Superior temporal gyrus (tissue), 1 donor: Measurements from ENCODE around the gene NAV2.
A peak's percentile ranks its signal among the peaks of the same experiment; 100 is the strongest.

Source experiments
- DNase-seq: peaks from one replicate; pipeline ENCODE4 v3.0.0-alpha.2; 2016; ENCODE audit errors: extremely low spot score

NAV2 gene, protein sequence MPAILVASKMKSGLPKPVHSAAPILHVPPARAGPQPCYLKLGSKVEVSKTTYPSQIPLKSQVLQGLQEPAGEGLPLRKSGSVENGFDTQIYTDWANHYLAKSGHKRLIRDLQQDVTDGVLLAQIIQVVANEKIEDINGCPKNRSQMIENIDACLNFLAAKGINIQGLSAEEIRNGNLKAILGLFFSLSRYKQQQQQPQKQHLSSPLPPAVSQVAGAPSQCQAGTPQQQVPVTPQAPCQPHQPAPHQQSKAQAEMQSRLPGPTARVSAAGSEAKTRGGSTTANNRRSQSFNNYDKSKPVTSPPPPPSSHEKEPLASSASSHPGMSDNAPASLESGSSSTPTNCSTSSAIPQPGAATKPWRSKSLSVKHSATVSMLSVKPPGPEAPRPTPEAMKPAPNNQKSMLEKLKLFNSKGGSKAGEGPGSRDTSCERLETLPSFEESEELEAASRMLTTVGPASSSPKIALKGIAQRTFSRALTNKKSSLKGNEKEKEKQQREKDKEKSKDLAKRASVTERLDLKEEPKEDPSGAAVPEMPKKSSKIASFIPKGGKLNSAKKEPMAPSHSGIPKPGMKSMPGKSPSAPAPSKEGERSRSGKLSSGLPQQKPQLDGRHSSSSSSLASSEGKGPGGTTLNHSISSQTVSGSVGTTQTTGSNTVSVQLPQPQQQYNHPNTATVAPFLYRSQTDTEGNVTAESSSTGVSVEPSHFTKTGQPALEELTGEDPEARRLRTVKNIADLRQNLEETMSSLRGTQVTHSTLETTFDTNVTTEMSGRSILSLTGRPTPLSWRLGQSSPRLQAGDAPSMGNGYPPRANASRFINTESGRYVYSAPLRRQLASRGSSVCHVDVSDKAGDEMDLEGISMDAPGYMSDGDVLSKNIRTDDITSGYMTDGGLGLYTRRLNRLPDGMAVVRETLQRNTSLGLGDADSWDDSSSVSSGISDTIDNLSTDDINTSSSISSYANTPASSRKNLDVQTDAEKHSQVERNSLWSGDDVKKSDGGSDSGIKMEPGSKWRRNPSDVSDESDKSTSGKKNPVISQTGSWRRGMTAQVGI (N-terminal part only)

GRCh38 chr11:19712281-19713195 is at the start of gene NAV2:
Gene NAV2, plus strand, starts transcription at chr11:19712837. Its CDS starts 859 bp downstream, at chr11:19713696.
- DNase-seq = peak; percentile 94

DNA sequence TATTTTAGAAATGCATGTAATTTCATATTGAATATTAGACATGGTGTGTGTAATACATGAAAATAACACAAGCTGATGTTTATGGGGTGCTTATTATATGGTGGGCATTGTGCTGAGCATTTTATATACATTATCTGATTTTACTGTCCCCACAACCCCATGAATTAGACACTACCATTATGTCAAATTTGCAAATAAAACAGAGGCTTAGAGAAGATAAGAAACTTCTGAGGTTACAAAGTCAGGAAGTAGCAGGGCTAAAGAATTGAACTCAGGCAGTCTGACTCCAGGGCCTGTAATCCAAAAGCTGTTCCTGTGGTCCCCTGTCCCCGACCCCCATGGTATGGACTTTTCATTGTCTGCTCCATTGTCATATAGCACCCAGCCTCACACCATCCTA is 49.4 kb upstream of the NAV2 start:
- no peak for DNase-seq

- peak; percentile 76 for DNase-seq
These were observed 47.6 kb upstream of the NAV2 start for GRCh38 chr11:19664886-19665548.

DNA sequence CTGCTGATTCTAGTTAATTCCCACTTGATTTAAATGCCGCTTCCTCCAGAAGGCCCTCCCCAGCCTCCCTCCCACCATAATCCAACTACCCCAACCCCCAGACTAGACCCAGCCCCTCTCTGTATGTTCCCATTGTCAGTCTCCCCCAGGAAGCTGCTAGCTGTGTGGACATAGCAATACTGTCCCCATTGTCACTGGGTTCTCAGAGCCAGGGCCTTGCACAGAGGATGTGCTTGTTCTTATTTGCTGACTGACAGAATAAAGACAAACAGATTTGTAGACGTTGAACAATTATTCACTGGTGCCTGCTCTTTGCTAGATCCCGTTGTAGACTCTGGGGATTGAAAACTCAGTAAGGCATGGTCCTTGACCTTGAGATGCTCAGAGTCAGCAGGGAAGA is 45.7 kb upstream of the NAV2 start:
- DNase-seq = peak; percentile 89

DNA sequence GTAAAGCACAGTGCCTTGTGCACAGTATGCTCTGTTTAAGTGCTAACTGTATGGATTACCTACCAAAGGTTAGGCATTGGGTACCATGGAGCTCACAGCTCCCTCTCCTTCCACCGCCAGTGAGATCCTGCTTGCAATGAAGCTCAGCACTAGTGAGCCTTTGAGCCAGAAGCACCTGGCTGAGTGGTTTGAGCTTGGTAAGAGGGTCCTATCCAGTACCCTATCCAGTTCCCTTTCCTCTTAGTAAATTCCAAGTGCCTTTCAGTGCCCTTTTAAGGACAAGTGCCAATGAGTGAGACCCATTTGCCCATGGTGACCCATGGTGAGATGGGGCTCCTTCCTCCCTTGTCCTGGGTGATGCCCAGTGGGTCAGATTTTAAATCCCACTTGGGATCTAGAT is 43.1 kb upstream of the NAV2 start:
- no peak for DNase-seq

DNA sequence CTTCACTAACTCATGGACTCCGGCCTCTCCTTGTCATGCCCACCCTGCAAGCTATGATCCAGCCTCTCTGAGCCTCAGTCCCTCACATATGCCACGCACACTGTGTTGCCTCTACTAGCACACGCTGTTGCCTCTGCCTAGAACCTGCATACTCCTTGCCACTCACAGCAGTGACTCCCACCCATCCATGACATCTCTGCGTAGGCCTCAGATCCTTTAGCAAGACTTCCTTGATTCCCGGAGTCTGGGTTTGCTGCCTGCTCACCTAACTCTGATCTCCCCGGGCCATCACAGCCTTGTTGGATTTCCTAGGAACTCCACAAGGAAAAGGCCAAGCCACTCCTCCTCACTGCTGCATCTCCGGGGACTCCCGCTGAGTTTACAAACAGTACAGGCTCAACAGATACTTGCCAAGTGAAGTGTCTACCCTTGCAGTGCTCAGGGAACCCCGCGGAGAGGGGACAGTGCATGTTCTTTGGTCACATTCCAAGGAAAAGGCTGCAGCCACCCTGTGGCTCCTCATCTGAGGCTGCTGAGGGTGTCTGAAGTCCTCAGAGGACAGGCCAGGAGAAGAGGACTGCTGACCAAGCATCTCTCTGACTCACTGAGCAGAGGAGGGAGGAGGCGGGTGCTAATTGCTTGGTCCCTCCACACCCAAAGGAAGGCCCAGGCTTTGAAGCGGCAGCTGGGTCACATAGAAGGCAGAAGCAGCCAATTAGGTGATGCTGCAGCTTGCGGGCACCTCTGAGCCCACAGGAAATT is 42.4 kb upstream of the NAV2 start:
- DNase-seq = no peak

GRCh38 chr11:19672586-19673206 is 39.9 kb upstream of the NAV2 start:
- no peak for DNase-seq

- no peak for DNase-seq
These were observed 38.5 kb upstream of the NAV2 start for GRCh38 chr11:19673924-19674729.

DNA sequence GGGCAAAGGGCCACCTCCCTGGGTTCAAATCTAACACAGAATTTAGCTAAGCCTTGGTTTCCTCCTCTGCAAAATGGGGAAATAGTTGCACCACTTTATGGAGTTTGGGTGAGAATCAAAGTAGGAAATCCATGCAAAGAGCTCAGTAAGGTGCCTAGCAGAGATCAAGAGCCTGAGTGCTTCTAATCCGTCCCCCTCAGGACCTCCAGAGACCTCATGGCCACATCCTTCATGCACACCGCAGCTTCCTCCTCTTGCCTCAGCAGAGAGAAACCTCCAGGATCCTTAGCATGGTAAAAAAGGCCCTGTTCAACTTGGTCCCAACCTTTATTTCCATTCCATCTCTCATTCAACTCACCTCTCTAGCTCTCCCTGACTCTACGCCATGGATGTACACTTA is 37.8 kb upstream of the NAV2 start:
- no peak for DNase-seq

GRCh38 chr11:19675397-19675796 is 37.2 kb upstream of the NAV2 start:
- DNase-seq = no peak

DNA sequence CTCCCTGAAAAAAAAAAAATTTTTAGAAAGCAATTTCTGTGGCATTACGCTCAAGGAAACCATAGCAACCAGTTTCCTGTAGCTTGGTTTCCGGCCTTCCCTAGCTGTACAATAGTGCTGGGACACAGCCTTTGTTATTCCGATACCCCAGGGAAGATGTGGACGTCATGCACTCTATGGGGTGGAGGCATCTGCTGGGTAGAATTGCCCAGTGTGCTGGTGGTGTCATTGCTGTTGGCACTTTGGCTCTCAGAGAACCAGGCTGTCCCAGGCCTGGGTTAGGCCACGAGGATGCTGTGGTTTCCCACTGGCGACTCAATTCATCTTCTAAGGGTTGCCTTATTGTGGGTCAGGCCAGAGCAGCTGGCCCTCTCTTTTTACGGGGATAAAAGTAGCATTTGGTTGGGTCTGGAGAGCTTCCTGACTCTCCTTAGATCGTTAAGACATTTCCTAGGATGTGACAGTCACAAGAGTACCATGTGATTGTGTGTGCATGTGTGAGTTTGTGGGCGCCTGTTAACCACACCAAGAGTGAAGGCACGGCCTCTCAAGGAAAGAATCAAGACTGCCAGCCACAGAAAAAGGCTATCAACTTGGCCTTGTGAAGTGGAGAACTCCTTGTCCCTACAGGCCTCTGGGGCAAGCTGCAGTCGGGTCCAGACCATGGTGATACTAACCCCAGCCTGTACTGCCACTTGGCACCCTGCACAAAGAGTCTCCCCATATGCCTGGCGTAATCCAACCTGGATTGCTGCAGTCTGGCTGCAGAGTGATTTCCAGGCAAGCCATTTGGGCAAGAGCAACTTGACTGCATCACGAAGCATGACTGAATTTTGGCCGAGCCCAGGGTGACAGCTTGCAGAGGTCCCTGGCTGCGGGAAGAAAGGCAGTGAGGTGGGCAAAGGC is 35.9 kb upstream of the NAV2 start:
- DNase-seq = no peak

DNA sequence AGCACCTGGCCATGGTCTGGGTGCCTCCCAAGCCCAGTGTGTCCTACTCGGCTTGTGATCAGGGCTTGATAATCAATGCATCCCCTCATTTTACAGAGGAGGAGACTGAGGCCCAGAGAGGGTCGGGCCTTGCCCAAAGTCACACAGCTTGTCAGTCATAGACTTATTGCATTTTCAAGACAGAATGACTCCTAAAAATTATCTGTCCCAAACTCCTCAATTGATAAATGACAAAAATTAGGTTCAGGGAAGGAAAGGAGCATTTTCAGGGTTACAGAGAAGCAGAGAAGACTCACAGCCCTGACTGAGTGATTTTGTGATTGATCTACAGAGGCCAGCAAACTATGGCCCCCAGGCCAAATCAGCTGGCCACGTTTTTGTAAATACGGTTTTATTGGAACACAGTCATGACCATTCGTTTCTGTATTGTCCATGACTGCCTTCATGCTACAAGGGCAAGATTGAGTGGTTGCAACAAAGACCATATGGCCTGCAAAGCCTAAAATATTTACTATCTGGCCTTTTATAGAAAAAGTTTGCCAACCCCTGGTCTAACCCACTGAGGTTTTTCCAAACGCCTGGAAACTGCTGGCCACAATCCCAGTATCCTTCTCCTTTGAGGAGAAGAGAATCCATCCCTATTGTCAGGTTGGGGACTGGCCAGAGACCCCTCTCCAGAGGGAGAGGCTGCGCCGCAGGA is 35.1 kb upstream of the NAV2 start:
- no peak for DNase-seq

GRCh38 chr11:19679952-19680828 is 32.4 kb upstream of the NAV2 start:
- peak; percentile 49 for DNase-seq

DNA sequence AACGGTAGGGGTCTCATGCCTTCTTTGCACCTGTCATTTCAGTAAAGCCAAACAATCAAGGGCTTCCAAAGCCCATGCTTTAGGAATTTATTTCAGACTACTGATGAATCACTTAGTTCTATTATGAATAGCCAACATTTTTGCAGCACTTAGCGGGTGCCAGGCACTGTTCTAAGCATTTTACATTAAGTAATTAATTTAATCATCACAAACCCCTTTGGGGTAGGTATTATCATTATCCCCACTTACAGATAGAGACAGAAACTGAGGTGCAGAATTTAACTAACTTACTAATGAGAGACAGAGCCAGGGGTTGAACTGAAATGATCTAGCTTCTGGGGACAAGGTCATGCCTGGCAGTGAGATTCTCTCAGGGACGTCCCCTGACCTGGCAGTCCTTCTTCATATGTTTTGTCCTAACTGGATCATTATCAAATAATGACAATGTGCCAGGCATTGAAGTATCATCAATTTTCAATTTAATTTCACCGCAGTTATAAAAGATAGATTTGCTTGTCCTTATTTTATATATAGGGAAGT is 31.7 kb upstream of the NAV2 start:
- DNase-seq = no peak

DNA sequence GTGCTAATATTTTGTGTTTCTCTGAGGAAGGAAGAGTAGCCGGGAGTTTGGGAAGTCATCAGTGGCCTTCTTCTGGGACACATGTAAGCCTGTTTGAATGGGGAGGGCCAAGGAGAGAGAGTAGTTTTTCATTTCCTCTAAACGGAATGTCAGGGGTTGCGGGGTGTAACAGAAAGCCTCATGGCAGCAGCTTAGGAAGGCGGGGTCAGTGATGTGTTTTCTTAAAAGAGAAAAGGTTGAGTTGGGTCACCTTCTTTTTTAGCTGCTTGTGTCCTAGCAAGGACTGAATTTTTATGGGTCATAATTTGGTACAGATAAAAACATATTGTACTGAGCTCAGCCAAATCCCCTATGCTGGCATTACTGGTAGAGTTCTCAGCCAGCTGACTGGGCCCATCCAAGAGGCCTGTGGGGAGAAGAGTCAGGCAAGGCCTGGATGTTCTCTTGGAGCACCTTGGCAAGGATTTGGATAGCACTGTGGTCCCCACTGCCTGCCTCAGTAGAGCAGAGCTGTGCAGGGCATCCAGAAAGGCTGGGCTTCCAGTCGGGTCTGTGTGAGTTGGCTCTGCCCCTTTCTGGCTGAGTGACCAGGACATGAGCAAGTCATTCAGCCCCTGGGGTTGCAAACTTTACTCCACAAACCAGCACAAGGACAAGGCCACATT is 29.4 kb upstream of the NAV2 start:
- no peak for DNase-seq
